Smooth muscle cell (in vitro differentiated cells): ENCODE measurements around the gene SRL. TPM values are rescaled to one million over a fixed set of nuclear protein-coding genes. Genes with fewer than 3 reads are reported as not detected.

Experiments used
- DNase-seq: peaks from one replicate; lab custom pipeline; 2025; ENCODE audit not compliant: unreplicated experiment; lab: John Stamatoyannopoulos, UW
- H2AFZ ChIP-seq: fragments of 200-600 bp; sonication (generic); 2 replicates; pipeline ENCODE4 v1.6.0; 2016; ENCODE audit warnings: antibody characterized with exemption, low read depth, mild to moderate bottlenecking
- H3F3A ChIP-seq: fragments of 200-600 bp; sonication (generic); 2 replicates; pipeline ENCODE4 v1.6.0; 2017; ENCODE audit warnings: antibody characterized with exemption, low read depth
- H3K27ac ChIP-seq: fragments of 200-600 bp; sonication (generic); 2 replicates; pipeline ENCODE4 v1.5.1; 2016; ENCODE audit warnings: low read depth, mild to moderate bottlenecking
- H3K27me3 ChIP-seq: fragments of 200-600 bp; sonication (generic); 2 replicates; pipeline ENCODE4 v1.6.1; 2016; ENCODE audit warnings: low read depth, mild to moderate bottlenecking
- H3K36me3 ChIP-seq: fragments of 200-600 bp; sonication (generic); 2 replicates; pipeline ENCODE4 v1.5.1; 2016; ENCODE audit warnings: low read depth
- H3K4me1 ChIP-seq: fragments of 200-600 bp; sonication (generic); 2 replicates; pipeline ENCODE4 v1.5.1; 2016; ENCODE audit warnings: low read depth
- H3K4me2 ChIP-seq: fragments of 200-600 bp; sonication (generic); 2 replicates; pipeline ENCODE4 v1.6.0; 2016; ENCODE audit warnings: mild to moderate bottlenecking
- H3K4me3 ChIP-seq: fragments of 200-600 bp; sonication (generic); 2 replicates; pipeline ENCODE4 v1.5.1; 2016; ENCODE audit warnings: mild to moderate bottlenecking
- H3K79me2 ChIP-seq: fragments of 200-600 bp; sonication (generic); 2 replicates; pipeline ENCODE4 v1.6.0; 2016; ENCODE audit warnings: low read depth, mild to moderate bottlenecking
- H3K9ac ChIP-seq: fragments of 200-600 bp; sonication (generic); 2 replicates; pipeline ENCODE4 v1.6.0; 2016; ENCODE audit warnings: low read depth
- H3K9me3 ChIP-seq: fragments of 200-600 bp; sonication (generic); replicated peaks from 2 replicates; pipeline ENCODE4 v1.5.1; 2016; ENCODE audit warnings: low read depth
- H4K20me1 ChIP-seq: fragments of 200-600 bp; sonication (generic); 2 replicates; pipeline ENCODE4 v1.6.0; 2016; ENCODE audit warnings: low read depth
- CTCF ChIP-seq: fragments of 200-600 bp; sonication (generic); IDR thresholded peaks from 2 replicates; pipeline ENCODE4 v1.5.1; 2017; ENCODE audit warnings: borderline replicate concordance, mild to moderate bottlenecking, antibody characterized with exemption; ENCODE audit not compliant: insufficient read depth, poor library complexity, severe bottlenecking
- WGBS: methylation state at CpG from one replicate; pipeline ENCODE4 v1.1.7; 2016; ENCODE audit warnings: low lambda C conversion rate; 5-methylcytosine and 5-hydroxymethylcytosine counted together
- polyA plus RNA-seq: library from polyadenylated mRNA; unstranded; fragments of >200 nt; fragmentation: Nextera tagmentation; extraction: Ambion mirVana; gene quantifications from 2 replicates; pipeline ENCODE4 v1.2.1, GENCODE V29; 2016
- total RNA-seq: library from RNA; depleted of rRNA; stranded (reverse); fragments of >200 nt; gene quantifications from 2 replicates; pipeline ENCODE4 v1.2.3, GENCODE V29; 2014

SRL gene
- total and polyA plus RNA-seq, 2 experiments from 2014 or later, result not detected

- peak; percentile 51 for DNase-seq
- TF ChIP-seq CTCF, result peak; percentile 6
- Histone ChIP-seq H3K9ac (no peak overlapping the region), H3K4me1 (peaks cover 7% of the 10 kb centered on the region), H3K27me3 (no peaks in the 10 kb centered on the region), H3K27ac (no peak overlapping the region), H3K4me2 (peak overlapping the region; percentile 97), H3F3A (peaks cover 7% of the 10 kb centered on the region), H4K20me1 (no peaks in the 10 kb centered on the region), H3K9me3 (no peaks in the 10 kb centered on the region), H2AFZ (peak overlapping the region; percentile 72), H3K79me2 (peaks cover 28% of the 10 kb centered on the region), H3K36me3 (no peaks in the 10 kb centered on the region), H3K4me3 (peak overlapping the region; percentile 69)
- WGBS, result under 1% methylated on average over 47 of the region's 79 CpGs
Observed at GRCh38 chr16:4272114-4272956, 30.5 kb upstream of the SRL start.

- Histone ChIP-seq H3K27me3 (no peaks in the 10 kb centered on the region), H3K9ac (peak overlapping the region; percentile 53), H2AFZ (peak overlapping the region; percentile 2), H3K79me2 (peaks cover 28% of the 10 kb centered on the region), H3K9me3 (no peaks in the 10 kb centered on the region), H3K4me2 (peak overlapping the region; percentile 97), H3K4me1 (peaks cover 7% of the 10 kb centered on the region), H3K27ac (peak overlapping the region; percentile 59), H3F3A (peaks cover 7% of the 10 kb centered on the region), H3K36me3 (no peaks in the 10 kb centered on the region), H3K4me3 (peak overlapping the region; percentile 69), H4K20me1 (no peaks in the 10 kb centered on the region)
- TF ChIP-seq CTCF, result no peak
- DNase-seq, result peak; percentile 58
- WGBS, result 2% methylated on average over 52 of the region's 72 CpGs
Observed at GRCh38 chr16:4271176-4272113, 29.6 kb upstream of the SRL start.

- no peaks in the 10 kb centered on the region for H3K27me3 ChIP-seq
- H3K27ac ChIP-seq, result no peak overlapping the region
- H3K9me3 ChIP-seq, result no peaks in the 10 kb centered on the region
- H3F3A ChIP-seq, result peaks cover 7% of the 10 kb centered on the region
- H2AFZ ChIP-seq, result no peak overlapping the region
- 90% methylated on average over 7 of the region's 7 CpGs for WGBS
- peak overlapping the region; percentile 69 for H3K4me3 ChIP-seq
- no peak for DNase-seq
- no peak overlapping the region for H3K9ac ChIP-seq
- peaks cover 28% of the 10 kb centered on the region for H3K79me2 ChIP-seq
- TF ChIP-seq CTCF, result no peak
- peak overlapping the region; percentile 97 for H3K4me2 ChIP-seq
- H4K20me1 ChIP-seq, result no peaks in the 10 kb centered on the region
- H3K4me1 ChIP-seq, result peaks cover 7% of the 10 kb centered on the region
- H3K36me3 ChIP-seq, result no peaks in the 10 kb centered on the region
Observed at GRCh38 chr16:4270595-4270994, 28.7 kb upstream of the SRL start.
